Fibroblast of villous mesenchyme (primary cell): ENCODE measurements around the gene RFX4. TPM values are rescaled to one million over a fixed set of nuclear protein-coding genes. Genes with fewer than 3 reads are reported as not detected.
A peak's percentile ranks its signal among the peaks of the same experiment; 100 is the strongest.

ENCODE experiments used
- DNase-seq: peaks from one replicate; pipeline ENCODE4 v3.0.0-alpha.2; 2010; ENCODE audit warnings: low read depth
- H3K4me3 ChIP-seq: 2 replicates; pipeline ENCODE4 v1.5.1; 2011; ENCODE audit warnings: low read depth, mild to moderate bottlenecking, low read length
- total RNA-seq: library from RNA; depleted of rRNA; stranded (reverse); fragments of >200 nt; gene quantifications from 2 replicates; pipeline ENCODE4 v1.2.3, GENCODE V29; 2012
- TF ChIP-seq, protein P1 (sequence below): IDR thresholded peaks from 2 replicates; pipeline ENCODE4 v1.5.1; 2012; ENCODE audit warnings: low read depth, mild to moderate bottlenecking, low read length; ENCODE audit not compliant: insufficient read depth

RFX4 gene
- total RNA-seq, 1 donor = not detected

GRCh38 chr12:106733660-106734059 is 150.9 kb downstream of the RFX4 start:
- peak; percentile 83 for DNase-seq
- no peak overlapping the region for H3K4me3 ChIP-seq
- TF ChIP-seq, protein P1, sequence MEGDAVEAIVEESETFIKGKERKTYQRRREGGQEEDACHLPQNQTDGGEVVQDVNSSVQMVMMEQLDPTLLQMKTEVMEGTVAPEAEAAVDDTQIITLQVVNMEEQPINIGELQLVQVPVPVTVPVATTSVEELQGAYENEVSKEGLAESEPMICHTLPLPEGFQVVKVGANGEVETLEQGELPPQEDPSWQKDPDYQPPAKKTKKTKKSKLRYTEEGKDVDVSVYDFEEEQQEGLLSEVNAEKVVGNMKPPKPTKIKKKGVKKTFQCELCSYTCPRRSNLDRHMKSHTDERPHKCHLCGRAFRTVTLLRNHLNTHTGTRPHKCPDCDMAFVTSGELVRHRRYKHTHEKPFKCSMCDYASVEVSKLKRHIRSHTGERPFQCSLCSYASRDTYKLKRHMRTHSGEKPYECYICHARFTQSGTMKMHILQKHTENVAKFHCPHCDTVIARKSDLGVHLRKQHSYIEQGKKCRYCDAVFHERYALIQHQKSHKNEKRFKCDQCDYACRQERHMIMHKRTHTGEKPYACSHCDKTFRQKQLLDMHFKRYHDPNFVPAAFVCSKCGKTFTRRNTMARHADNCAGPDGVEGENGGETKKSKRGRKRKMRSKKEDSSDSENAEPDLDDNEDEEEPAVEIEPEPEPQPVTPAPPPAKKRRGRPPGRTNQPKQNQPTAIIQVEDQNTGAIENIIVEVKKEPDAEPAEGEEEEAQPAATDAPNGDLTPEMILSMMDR = no peak

GRCh38 chr12:106736051-106736957 is 153.5 kb downstream of the RFX4 start:
- no peak for DNase-seq
- TF ChIP-seq, protein P1 = no peak
- H3K4me3 ChIP-seq = no peak overlapping the region

DNA sequence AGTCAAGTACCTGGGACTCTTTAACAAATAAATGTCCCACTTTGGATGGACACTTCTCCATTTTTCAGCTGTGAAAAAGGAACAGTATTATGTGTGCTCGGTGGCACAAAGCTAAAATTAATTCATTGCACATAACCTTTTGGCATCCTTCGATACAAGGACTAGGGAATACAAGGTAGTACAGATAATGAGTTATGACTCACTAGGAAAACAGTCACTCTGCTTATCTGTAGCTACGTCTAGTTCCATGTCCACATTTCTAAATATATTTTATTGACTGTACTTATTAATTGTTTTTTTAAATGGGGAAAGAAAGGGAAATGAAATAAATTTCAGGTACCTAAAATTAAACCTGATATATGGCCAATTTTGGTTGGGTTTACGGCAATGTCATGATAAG is 156.5 kb downstream of the RFX4 start:
- DNase-seq = no peak
- no peak overlapping the region for H3K4me3 ChIP-seq
- TF ChIP-seq, protein P1 = no peak

DNA sequence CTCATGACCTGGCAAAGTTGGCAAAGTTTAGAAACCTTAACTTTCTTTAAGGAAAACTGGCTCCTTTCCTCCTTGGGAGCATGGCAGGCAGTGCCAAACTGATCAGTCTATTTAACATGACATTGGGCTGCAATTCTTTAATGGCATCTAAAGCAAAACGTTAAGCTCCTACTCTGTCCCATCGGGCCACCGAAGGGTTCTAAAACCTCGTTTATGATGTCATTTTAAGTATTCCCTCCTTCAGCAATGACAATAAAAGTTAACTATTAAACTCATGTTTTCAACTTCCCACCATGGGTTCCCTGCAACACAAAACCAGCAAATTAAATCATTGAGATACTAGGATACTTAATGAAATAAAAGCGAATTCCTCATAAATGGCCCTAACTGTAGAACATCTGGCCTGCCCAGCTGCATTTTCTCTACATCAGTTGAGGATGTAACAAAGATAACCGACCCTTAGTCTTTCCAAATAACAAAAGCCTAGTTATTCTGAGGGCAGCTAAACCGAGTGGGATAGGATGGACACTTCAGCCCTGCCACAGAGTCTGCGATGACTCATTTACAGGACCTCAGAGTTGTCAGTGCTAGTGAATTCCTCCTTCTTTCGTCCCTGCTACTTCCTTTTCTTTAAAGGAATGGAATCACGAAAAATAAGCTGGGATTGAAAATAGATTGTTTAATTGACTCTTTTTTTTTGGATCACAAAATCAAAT is 157.2 kb downstream of the RFX4 start:
- no peak overlapping the region for H3K4me3 ChIP-seq
- peak; percentile 61 for DNase-seq
- TF ChIP-seq, protein P1 = no peak

DNA sequence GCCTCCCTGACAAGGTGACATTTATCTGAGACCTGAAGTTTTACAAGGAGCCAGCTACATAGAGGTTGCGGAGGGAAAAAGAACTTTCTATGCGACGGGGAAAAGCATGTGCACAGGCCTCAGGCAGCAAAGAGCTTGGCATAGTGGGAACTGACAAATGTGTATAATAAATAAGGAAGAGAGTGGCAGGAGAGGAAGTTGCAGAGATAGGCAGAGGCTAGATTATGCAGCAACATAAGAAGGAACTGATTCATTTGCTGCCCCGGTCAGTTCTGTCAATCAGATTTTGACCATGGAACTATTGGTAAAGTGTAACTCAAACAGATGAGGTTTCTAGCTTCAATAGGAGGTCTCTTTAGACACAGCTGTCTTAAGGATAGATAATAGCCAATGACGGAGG is 158.0 kb downstream of the RFX4 start:
- H3K4me3 ChIP-seq = no peak overlapping the region
- TF ChIP-seq, protein P1 = no peak
- no peak for DNase-seq

GRCh38 chr12:106741247-106741646 is 158.4 kb downstream of the RFX4 start:
- H3K4me3 ChIP-seq = no peak overlapping the region
- DNase-seq = no peak
- TF ChIP-seq, protein P1 = no peak
